GM23338 (cell line): ENCODE results near the gene TEDC1. TPM values are rescaled to one million over a fixed set of nuclear protein-coding genes. Genes with fewer than 3 reads are reported as not detected.

Source experiments
- ATAC-seq: fragments of 200-7000 bp; cut with Tn5 transposase; 3 replicates; pipeline ENCODE4 v1.9.1; 2020
- DNase-seq: peaks from one replicate; pipeline ENCODE4 v3.0.0-alpha.2; 2015; ENCODE audit warnings: low spot score
- H2AFZ ChIP-seq: fragments of 200-600 bp; sonication (generic); 2 replicates; pipeline ENCODE4 v1.8.0; 2016; ENCODE audit warnings: antibody characterized with exemption, mild to moderate bottlenecking, moderate library complexity
- H3F3A ChIP-seq: fragments of 200-600 bp; sonication (generic); replicated peaks from 2 replicates; pipeline ENCODE4 v1.8.0; 2017; ENCODE audit warnings: antibody characterized with exemption, mixed run types, low read depth
- H3K27ac ChIP-seq: fragments of 200-600 bp; sonication (generic); 2 replicates; pipeline ENCODE4 v1.6.1; 2016; ENCODE audit warnings: low read depth
- H3K27me3 ChIP-seq: fragments of 200-600 bp; sonication (generic); 2 replicates; pipeline ENCODE4 v1.8.0; 2016; ENCODE audit warnings: mild to moderate bottlenecking, mixed run types, moderate library complexity; ENCODE audit not compliant: insufficient read depth
- H3K36me3 ChIP-seq: fragments of 200-600 bp; sonication (generic); 2 replicates; pipeline ENCODE4 v1.8.0; 2016; ENCODE audit warnings: mild to moderate bottlenecking; ENCODE audit not compliant: insufficient read depth
- H3K4me1 ChIP-seq: fragments of 200-600 bp; sonication (generic); 2 replicates; pipeline ENCODE4 v1.8.0; 2016; ENCODE audit warnings: mild to moderate bottlenecking, moderate library complexity; ENCODE audit not compliant: insufficient read depth
- H3K4me2 ChIP-seq: fragments of 200-600 bp; sonication (generic); 2 replicates; pipeline ENCODE4 v1.7.1; 2017; ENCODE audit warnings: mixed run types
- H3K4me3 ChIP-seq: fragments of 200-600 bp; sonication (generic); 2 replicates; pipeline ENCODE4 v1.6.1; 2016; ENCODE audit warnings: mixed run types
- H3K79me2 ChIP-seq: fragments of 200-600 bp; sonication (generic); replicated peaks from 2 replicates; pipeline ENCODE4 v1.8.0; 2017; ENCODE audit warnings: mild to moderate bottlenecking; ENCODE audit not compliant: insufficient read depth
- H3K9me2 ChIP-seq: fragments of 200-600 bp; sonication (generic); 2 replicates; pipeline ENCODE4 v1.8.0; 2017; ENCODE audit not compliant: insufficient read depth
- H4K20me1 ChIP-seq: fragments of 200-600 bp; sonication (generic); replicated peaks from 2 replicates; pipeline ENCODE4 v1.8.0; 2017; ENCODE audit warnings: mild to moderate bottlenecking; ENCODE audit not compliant: insufficient read depth
- H3K27ac Mint-ChIP-seq: 2 replicates; pipeline ENCODE4 v1.8.0; 2020; ENCODE audit warnings: inconsistent platforms, mild to moderate bottlenecking, moderate library complexity, mixed read lengths
- H3K27me3 Mint-ChIP-seq: 3 replicates; pipeline ENCODE4 v1.8.0; 2022; ENCODE audit warnings: low read depth, mild to moderate bottlenecking, moderate library complexity, mixed read lengths, inconsistent platforms; ENCODE audit not compliant: insufficient read depth, poor library complexity
- H3K36me3 Mint-ChIP-seq: 3 replicates; pipeline ENCODE4 v1.8.0; 2021; ENCODE audit warnings: low read depth, mild to moderate bottlenecking, inconsistent platforms, moderate library complexity, mixed read lengths
- H3K4me1 Mint-ChIP-seq: 3 replicates; pipeline ENCODE4 v1.8.0; 2020; ENCODE audit warnings: mild to moderate bottlenecking, inconsistent platforms, mixed read lengths
- H3K4me3 Mint-ChIP-seq: 3 replicates; pipeline ENCODE4 v1.8.0; 2021; ENCODE audit warnings: moderate library complexity, mild to moderate bottlenecking, inconsistent platforms, mixed read lengths
- H3K9me3 Mint-ChIP-seq: 3 replicates; pipeline ENCODE4 v1.8.0; 2020; ENCODE audit warnings: moderate library complexity, mild to moderate bottlenecking, inconsistent platforms, mixed read lengths
- CREB1 ChIP-seq: fragments of 250-450 bp; sonication (Bioruptor Pico); IDR thresholded peaks from 2 replicates; pipeline ENCODE4 v1.5.0; 2020; ENCODE audit warnings: low read depth, mild to moderate bottlenecking, moderate library complexity
- EZH2 ChIP-seq: fragments of 200-600 bp; sonication (generic); IDR thresholded peaks from one replicate; pipeline ENCODE4 v1.8.0; 2017; ENCODE audit warnings: antibody characterized with exemption, mild to moderate bottlenecking, low read depth; ENCODE audit not compliant: unreplicated experiment
- EZH2phosphoT487 ChIP-seq: fragments of 200-600 bp; sonication (generic); IDR thresholded peaks from one replicate; pipeline ENCODE4 v1.8.1; 2018; ENCODE audit warnings: antibody characterized with exemption; ENCODE audit not compliant: unreplicated experiment
- JUNB ChIP-seq: IDR thresholded peaks from one replicate; pipeline ENCODE4 v1.6.1; 2016; ENCODE audit warnings: antibody characterized with exemption; ENCODE audit not compliant: unreplicated experiment
- NANOG ChIP-seq: IDR thresholded peaks from 2 replicates; pipeline ENCODE4 v1.6.1; 2016; ENCODE audit warnings: antibody characterized with exemption, borderline replicate concordance
- POLR2AphosphoS5 ChIP-seq: IDR thresholded peaks from 2 replicates; pipeline ENCODE4 v1.6.1; 2016; ENCODE audit warnings: antibody characterized with exemption, low read depth
- STAT1 ChIP-seq: IDR thresholded peaks from one replicate; pipeline ENCODE4 v1.6.1; 2016; ENCODE audit warnings: antibody characterized with exemption; ENCODE audit not compliant: unreplicated experiment
- ZNF114 ChIP-seq: fragments of 250-450 bp; sonication (Bioruptor Pico); IDR thresholded peaks from 2 replicates; pipeline ENCODE4 v1.5.0; 2020; ENCODE audit warnings: mild to moderate bottlenecking, moderate library complexity
- ZNF331 ChIP-seq: fragments of 250-450 bp; sonication (Bioruptor Pico); IDR thresholded peaks from 2 replicates; pipeline ENCODE4 v1.5.0; 2020; ENCODE audit warnings: low read depth, mild to moderate bottlenecking, moderate library complexity
- polyA plus RNA-seq: library from polyadenylated mRNA; unstranded; fragments of >200 nt; fragmentation: Nextera tagmentation; extraction: Ambion mirVana; gene quantifications from 2 replicates; pipeline ENCODE4 v1.2.1, GENCODE V29; 2016
- total RNA-seq: library from RNA; depleted of rRNA; stranded (reverse); fragments of >200 nt; shearing (Covaris generic); gene quantifications from 2 replicates; pipeline ENCODE4 v1.2.3, GENCODE V29; 2014
- TF ChIP-seq, protein P1 (sequence below): fragments of 250-450 bp; sonication (Bioruptor Pico); IDR thresholded peaks from 2 replicates; pipeline ENCODE4 v1.5.0; 2020; ENCODE audit warnings: mild to moderate bottlenecking, moderate library complexity
- TF ChIP-seq, protein P2 (sequence below): IDR thresholded peaks from one replicate; pipeline ENCODE4 v1.6.1; 2018; ENCODE audit warnings: antibody characterized with exemption; ENCODE audit not compliant: unreplicated experiment
- TF ChIP-seq, protein P3 (sequence below): IDR thresholded peaks from 2 replicates; pipeline ENCODE4 v1.6.1; 2016; ENCODE audit warnings: antibody characterized with exemption
- TF ChIP-seq, protein P4 (sequence below), 2 experiments: fragments of 200-600 bp in 1 of 2; sonication (generic) in 1 of 2; conservative IDR thresholded peaks; 2 replicates each; pipeline versions ENCODE4 v1.5.1 to v1.6.1; 2016 to 2017; ENCODE audit warnings: antibody characterized with exemption in 2 of 2, low read depth in 2 of 2, mild to moderate bottlenecking in 2 of 2, moderate library complexity in 1 of 2

Gene TEDC1
- total and polyA plus RNA-seq, 2 experiments from 2014 or later = 5.9 to 16.3 TPM

DNA sequence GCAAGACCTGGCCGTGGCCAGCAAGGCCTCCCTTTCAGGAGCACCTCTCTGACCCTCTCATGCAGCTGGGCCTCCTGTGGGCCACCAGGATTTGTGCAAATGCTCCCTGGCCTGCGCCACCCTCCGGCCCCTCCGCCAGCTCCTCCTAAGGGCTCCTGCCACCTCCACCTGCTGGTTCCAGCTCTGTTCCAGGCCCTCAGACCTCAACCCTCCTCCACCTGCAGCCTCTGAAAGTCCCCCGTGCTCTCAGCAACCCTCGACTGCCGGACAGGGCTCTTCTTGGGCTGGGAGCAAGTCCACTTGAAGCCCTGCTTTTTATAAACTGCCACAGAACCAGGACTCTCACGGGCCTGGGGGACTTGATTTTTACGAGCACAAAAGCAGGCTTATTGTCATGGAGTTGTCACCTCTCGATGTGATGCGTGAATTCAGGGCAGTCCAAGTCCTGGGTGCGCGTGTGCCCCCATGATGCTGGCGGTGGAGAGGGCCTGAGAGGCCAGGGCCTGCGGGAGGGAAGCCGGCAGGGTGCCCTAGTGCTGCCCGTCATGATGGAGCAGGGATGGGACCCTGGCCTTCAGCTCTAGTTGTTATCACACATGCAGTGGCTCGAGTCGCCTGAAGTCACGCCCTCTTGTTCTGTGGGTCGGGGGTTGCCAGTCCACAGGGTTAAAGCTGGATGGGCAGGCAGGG is 9.1 kb downstream of the TEDC1 start:
- no peak for ATAC-seq
- H3K4me3 Mint-ChIP-seq = no peak overlapping the region

More for the DNA sequence above, 9.1 kb downstream of the TEDC1 start:
- Mint-ChIP-seq H3K27me3 (peaks cover 3% of the 10 kb centered on the region), H3K36me3 (no peaks in the 10 kb centered on the region), H3K9me3 (no peaks in the 10 kb centered on the region), H3K4me1 (0 out of 3 replicates have a peak, but pooled peaks cover 2% of the 10 kb centered on the region), H3K27ac (no peak overlapping the region; the same call in 1 of the 2 replicates)
- no peak overlapping the region for H3K4me3 ChIP-seq
- H3K4me2 ChIP-seq = no peak overlapping the region
- no peak overlapping the region for H3K27ac ChIP-seq
- TF ChIP-seq EZH2 (no peak), JUNB (no peak), CREB1 (CRISPR knock-in tag) (no peak), EZH2phosphoT487 (no peak), POLR2AphosphoS5 (no peak), STAT1 (no peak), ZNF114 (no peak), ZNF331 (no peak), NANOG (no peak)
- TF ChIP-seq, protein P1, sequence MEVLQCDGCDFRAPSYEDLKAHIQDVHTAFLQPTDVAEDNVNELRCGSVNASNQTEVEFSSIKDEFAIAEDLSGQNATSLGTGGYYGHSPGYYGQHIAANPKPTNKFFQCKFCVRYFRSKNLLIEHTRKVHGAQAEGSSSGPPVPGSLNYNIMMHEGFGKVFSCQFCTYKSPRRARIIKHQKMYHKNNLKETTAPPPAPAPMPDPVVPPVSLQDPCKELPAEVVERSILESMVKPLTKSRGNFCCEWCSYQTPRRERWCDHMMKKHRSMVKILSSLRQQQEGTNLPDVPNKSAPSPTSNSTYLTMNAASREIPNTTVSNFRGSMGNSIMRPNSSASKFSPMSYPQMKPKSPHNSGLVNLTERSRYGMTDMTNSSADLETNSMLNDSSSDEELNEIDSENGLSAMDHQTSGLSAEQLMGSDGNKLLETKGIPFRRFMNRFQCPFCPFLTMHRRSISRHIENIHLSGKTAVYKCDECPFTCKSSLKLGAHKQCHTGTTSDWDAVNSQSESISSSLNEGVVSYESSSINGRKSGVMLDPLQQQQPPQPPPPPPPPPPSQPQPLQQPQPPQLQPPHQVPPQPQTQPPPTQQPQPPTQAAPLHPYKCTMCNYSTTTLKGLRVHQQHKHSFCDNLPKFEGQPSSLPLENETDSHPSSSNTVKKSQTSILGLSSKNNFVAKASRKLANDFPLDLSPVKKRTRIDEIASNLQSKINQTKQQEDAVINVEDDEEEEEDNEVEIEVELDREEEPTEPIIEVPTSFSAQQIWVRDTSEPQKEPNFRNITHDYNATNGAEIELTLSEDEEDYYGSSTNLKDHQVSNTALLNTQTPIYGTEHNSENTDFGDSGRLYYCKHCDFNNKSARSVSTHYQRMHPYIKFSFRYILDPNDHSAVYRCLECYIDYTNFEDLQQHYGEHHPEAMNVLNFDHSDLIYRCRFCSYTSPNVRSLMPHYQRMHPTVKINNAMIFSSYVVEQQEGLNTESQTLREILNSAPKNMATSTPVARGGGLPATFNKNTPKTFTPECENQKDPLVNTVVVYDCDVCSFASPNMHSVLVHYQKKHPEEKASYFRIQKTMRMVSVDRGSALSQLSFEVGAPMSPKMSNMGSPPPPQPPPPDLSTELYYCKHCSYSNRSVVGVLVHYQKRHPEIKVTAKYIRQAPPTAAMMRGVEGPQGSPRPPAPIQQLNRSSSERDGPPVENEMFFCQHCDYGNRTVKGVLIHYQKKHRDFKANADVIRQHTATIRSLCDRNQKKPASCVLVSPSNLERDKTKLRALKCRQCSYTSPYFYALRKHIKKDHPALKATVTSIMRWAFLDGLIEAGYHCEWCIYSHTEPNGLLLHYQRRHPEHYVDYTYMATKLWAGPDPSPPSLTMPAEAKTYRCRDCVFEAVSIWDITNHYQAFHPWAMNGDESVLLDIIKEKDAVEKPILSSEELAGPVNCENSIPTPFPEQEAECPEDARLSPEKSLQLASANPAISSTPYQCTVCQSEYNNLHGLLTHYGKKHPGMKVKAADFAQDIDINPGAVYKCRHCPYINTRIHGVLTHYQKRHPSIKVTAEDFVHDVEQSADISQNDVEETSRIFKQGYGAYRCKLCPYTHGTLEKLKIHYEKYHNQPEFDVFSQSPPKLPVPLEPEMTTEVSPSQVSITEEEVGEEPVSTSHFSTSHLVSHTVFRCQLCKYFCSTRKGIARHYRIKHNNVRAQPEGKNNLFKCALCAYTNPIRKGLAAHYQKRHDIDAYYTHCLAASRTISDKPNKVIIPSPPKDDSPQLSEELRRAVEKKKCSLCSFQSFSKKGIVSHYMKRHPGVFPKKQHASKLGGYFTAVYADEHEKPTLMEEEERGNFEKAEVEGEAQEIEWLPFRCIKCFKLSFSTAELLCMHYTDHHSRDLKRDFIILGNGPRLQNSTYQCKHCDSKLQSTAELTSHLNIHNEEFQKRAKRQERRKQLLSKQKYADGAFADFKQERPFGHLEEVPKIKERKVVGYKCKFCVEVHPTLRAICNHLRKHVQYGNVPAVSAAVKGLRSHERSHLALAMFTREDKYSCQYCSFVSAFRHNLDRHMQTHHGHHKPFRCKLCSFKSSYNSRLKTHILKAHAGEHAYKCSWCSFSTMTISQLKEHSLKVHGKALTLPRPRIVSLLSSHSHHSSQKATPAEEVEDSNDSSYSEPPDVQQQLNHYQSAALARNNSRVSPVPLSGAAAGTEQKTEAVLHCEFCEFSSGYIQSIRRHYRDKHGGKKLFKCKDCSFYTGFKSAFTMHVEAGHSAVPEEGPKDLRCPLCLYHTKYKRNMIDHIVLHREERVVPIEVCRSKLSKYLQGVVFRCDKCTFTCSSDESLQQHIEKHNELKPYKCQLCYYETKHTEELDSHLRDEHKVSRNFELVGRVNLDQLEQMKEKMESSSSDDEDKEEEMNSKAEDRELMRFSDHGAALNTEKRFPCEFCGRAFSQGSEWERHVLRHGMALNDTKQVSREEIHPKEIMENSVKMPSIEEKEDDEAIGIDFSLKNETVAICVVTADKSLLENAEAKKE (CRISPR knock-in tag) = no peak
- TF ChIP-seq, protein P2, sequence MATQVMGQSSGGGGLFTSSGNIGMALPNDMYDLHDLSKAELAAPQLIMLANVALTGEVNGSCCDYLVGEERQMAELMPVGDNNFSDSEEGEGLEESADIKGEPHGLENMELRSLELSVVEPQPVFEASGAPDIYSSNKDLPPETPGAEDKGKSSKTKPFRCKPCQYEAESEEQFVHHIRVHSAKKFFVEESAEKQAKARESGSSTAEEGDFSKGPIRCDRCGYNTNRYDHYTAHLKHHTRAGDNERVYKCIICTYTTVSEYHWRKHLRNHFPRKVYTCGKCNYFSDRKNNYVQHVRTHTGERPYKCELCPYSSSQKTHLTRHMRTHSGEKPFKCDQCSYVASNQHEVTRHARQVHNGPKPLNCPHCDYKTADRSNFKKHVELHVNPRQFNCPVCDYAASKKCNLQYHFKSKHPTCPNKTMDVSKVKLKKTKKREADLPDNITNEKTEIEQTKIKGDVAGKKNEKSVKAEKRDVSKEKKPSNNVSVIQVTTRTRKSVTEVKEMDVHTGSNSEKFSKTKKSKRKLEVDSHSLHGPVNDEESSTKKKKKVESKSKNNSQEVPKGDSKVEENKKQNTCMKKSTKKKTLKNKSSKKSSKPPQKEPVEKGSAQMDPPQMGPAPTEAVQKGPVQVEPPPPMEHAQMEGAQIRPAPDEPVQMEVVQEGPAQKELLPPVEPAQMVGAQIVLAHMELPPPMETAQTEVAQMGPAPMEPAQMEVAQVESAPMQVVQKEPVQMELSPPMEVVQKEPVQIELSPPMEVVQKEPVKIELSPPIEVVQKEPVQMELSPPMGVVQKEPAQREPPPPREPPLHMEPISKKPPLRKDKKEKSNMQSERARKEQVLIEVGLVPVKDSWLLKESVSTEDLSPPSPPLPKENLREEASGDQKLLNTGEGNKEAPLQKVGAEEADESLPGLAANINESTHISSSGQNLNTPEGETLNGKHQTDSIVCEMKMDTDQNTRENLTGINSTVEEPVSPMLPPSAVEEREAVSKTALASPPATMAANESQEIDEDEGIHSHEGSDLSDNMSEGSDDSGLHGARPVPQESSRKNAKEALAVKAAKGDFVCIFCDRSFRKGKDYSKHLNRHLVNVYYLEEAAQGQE = no peak
- TF ChIP-seq, protein P3, sequence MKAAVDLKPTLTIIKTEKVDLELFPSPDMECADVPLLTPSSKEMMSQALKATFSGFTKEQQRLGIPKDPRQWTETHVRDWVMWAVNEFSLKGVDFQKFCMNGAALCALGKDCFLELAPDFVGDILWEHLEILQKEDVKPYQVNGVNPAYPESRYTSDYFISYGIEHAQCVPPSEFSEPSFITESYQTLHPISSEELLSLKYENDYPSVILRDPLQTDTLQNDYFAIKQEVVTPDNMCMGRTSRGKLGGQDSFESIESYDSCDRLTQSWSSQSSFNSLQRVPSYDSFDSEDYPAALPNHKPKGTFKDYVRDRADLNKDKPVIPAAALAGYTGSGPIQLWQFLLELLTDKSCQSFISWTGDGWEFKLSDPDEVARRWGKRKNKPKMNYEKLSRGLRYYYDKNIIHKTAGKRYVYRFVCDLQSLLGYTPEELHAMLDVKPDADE = no peak
- TF ChIP-seq, protein P4, sequence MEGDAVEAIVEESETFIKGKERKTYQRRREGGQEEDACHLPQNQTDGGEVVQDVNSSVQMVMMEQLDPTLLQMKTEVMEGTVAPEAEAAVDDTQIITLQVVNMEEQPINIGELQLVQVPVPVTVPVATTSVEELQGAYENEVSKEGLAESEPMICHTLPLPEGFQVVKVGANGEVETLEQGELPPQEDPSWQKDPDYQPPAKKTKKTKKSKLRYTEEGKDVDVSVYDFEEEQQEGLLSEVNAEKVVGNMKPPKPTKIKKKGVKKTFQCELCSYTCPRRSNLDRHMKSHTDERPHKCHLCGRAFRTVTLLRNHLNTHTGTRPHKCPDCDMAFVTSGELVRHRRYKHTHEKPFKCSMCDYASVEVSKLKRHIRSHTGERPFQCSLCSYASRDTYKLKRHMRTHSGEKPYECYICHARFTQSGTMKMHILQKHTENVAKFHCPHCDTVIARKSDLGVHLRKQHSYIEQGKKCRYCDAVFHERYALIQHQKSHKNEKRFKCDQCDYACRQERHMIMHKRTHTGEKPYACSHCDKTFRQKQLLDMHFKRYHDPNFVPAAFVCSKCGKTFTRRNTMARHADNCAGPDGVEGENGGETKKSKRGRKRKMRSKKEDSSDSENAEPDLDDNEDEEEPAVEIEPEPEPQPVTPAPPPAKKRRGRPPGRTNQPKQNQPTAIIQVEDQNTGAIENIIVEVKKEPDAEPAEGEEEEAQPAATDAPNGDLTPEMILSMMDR (conservative IDR thresholded peaks at IDR 0.05; ENCODE audit: low read depth in 2 of 2) = no peak
- H3K27me3 ChIP-seq = no peaks in the 10 kb centered on the region
- no peak for DNase-seq
- H4K20me1 ChIP-seq = no peaks in the 10 kb centered on the region
- H3K79me2 ChIP-seq = no peaks in the 10 kb centered on the region
- no peak overlapping the region for H2AFZ ChIP-seq
- no peaks in the 10 kb centered on the region for H3F3A ChIP-seq
- H3K36me3 ChIP-seq = no peaks in the 10 kb centered on the region
- H3K9me2 ChIP-seq = no peaks in the 10 kb centered on the region
- H3K4me1 ChIP-seq = no peaks in the 10 kb centered on the region
